Measurements from ENCODE around the gene TAF3.

Gene TAF3

GRCh38 chr10:8044331-8044907 lies 226.1 kb downstream of the TAF3 start:
- Histone ChIP-seq H3K79me2 (no peaks in the 10 kb centered on the region), H3K27ac (no peak overlapping the region), H3K27me3 (ENCODE audit: control insufficient read depth, insufficient read depth, low read length) (no peaks in the 10 kb centered on the region), H2AFZ (no peak overlapping the region), H3K9ac (no peak overlapping the region), H3K4me2 (ENCODE audit: low read length) (peak overlapping the region; percentile 96), H3K4me1 (peaks cover 3% of the 10 kb centered on the region), H3K9me3 (ENCODE audit: control insufficient read depth, low read length) (no peaks in the 10 kb centered on the region), H3K36me3 (ENCODE audit: control insufficient read depth, insufficient read depth, low read length) (no peaks in the 10 kb centered on the region), H3K4me3 (ENCODE audit: low read depth, low read length) (peak overlapping the region; percentile 79)
- TF ChIP-seq, protein P1, sequence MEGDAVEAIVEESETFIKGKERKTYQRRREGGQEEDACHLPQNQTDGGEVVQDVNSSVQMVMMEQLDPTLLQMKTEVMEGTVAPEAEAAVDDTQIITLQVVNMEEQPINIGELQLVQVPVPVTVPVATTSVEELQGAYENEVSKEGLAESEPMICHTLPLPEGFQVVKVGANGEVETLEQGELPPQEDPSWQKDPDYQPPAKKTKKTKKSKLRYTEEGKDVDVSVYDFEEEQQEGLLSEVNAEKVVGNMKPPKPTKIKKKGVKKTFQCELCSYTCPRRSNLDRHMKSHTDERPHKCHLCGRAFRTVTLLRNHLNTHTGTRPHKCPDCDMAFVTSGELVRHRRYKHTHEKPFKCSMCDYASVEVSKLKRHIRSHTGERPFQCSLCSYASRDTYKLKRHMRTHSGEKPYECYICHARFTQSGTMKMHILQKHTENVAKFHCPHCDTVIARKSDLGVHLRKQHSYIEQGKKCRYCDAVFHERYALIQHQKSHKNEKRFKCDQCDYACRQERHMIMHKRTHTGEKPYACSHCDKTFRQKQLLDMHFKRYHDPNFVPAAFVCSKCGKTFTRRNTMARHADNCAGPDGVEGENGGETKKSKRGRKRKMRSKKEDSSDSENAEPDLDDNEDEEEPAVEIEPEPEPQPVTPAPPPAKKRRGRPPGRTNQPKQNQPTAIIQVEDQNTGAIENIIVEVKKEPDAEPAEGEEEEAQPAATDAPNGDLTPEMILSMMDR (IDR thresholded peaks at IDR 0.05), result no peak

GRCh38 chr10:8044908-8045725 lies 226.8 kb downstream of the TAF3 start:
- Histone ChIP-seq H2AFZ (peak overlapping the region; percentile 76), H3K27ac (peak overlapping the region; percentile 96), H3K4me1 (peaks cover 3% of the 10 kb centered on the region), H3K4me2 (ENCODE audit: low read length) (peak overlapping the region; percentile 96), H3K4me3 (ENCODE audit: low read depth, low read length) (peak overlapping the region; percentile 79), H3K9me3 (ENCODE audit: control insufficient read depth, low read length) (no peaks in the 10 kb centered on the region), H3K27me3 (ENCODE audit: control insufficient read depth, insufficient read depth, low read length) (no peaks in the 10 kb centered on the region), H3K36me3 (ENCODE audit: control insufficient read depth, insufficient read depth, low read length) (no peaks in the 10 kb centered on the region), H3K9ac (no peak overlapping the region), H3K79me2 (no peaks in the 10 kb centered on the region)
- TF ChIP-seq, protein P1 (IDR thresholded peaks at IDR 0.05), result no peak

DNA sequence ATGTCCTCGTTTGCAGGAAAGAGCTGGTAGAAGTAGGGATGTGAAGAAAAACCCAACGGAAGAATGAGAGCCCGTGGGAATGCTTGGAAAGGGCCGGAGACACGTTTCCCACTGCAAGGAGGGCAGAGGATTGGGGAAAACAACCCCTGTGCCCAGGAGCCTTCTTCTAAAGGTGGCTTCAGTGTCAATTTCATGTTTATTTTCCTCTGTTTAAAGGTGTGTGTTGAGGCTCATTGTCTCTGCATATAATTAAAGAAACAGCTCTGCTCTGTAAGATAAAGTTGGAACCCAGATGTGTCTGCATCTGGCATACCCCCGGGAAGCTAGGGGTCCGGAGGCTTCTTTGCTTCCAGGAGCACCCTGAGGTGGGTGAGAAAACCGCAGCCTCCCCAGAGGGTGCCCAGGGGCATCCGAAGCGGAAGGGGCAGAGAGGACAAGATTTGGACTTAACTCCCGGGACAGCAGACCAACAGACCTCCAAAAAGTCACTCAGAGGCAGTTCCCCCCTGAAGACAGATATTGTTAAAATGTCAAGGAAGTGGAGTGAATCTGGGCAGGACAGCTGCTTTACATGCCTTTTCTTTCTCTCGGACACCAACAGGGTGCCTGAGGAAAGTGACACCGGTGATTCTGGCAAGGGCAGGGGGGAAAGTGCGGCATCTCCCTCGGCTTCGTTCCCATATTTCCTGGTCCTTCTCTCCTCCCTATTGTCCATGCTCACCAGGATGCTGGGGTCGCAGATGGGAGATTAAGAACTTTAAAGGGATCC lies 227.6 kb downstream of the TAF3 start:
- no peaks in the 10 kb centered on the region for H3K9me3 ChIP-seq (ENCODE audit: control insufficient read depth, low read length)
- H3K36me3 ChIP-seq (ENCODE audit: control insufficient read depth, insufficient read depth, low read length), result no peaks in the 10 kb centered on the region
- TF ChIP-seq, protein P1 (IDR thresholded peaks at IDR 0.05), result no peak
- H3K4me2 ChIP-seq (ENCODE audit: low read length), result peak overlapping the region; percentile 96
- peak overlapping the region; percentile 96 for H3K27ac ChIP-seq
- H3K79me2 ChIP-seq, result no peaks in the 10 kb centered on the region
- H2AFZ ChIP-seq, result peak overlapping the region; percentile 76
- no peaks in the 10 kb centered on the region for H3K27me3 ChIP-seq (ENCODE audit: control insufficient read depth, insufficient read depth, low read length)
- H3K4me3 ChIP-seq (ENCODE audit: low read depth, low read length), result peak overlapping the region; percentile 79
- H3K9ac ChIP-seq, result peak overlapping the region; percentile 21
- H3K4me1 ChIP-seq, result peaks cover 3% of the 10 kb centered on the region

- H3K9ac ChIP-seq, result no peak overlapping the region
- H3K4me3 ChIP-seq (ENCODE audit: low read depth, low read length), result peak overlapping the region; percentile 79
- peak overlapping the region; percentile 96 for H3K4me2 ChIP-seq (ENCODE audit: low read length)
- H3K79me2 ChIP-seq, result peaks cover 7% of the 10 kb centered on the region
- no peaks in the 10 kb centered on the region for H3K27me3 ChIP-seq (ENCODE audit: control insufficient read depth, insufficient read depth, low read length)
- no peaks in the 10 kb centered on the region for H3K9me3 ChIP-seq (ENCODE audit: control insufficient read depth, low read length)
- TF ChIP-seq, protein P1 (IDR thresholded peaks at IDR 0.05), result no peak
- peak overlapping the region; percentile 96 for H3K27ac ChIP-seq
- H3K36me3 ChIP-seq (ENCODE audit: control insufficient read depth, insufficient read depth, low read length), result no peaks in the 10 kb centered on the region
- no peak overlapping the region for H2AFZ ChIP-seq
- H3K4me1 ChIP-seq, result peaks cover 3% of the 10 kb centered on the region
These were observed 229.4 kb downstream of the TAF3 start for GRCh38 chr10:8047452-8048280.
